GM12874 (cell line): Measurements from ENCODE around the gene CLNK.

ENCODE experiments used
- TF ChIP-seq, protein P1 (sequence below): IDR thresholded peaks from 2 replicates; pipeline ENCODE4 v1.5.1; 2011; ENCODE audit warnings: low read depth, mild to moderate bottlenecking, control low read depth, low read length, moderate library complexity; ENCODE audit not compliant: insufficient read depth

CLNK gene

DNA sequence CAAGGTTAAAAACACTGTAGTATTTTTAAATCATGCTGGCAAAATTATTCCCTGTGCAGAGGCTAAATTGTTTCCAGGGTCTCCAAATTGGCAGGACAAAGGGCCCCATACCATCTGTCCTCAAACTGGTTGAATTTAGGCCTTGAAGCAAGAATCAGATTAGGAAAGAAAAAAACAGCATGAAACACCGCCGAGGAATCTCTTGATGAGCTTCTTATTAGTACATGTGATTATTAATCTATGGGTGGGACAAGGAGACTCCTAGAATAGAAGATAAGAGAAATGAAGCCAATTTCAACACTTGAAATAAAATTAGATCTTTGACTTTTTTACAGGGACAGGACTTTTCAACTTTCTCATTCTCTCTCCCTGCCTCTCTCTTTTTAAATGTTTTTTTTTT is 7.1 kb upstream of the CLNK start:
- TF ChIP-seq, protein P1, sequence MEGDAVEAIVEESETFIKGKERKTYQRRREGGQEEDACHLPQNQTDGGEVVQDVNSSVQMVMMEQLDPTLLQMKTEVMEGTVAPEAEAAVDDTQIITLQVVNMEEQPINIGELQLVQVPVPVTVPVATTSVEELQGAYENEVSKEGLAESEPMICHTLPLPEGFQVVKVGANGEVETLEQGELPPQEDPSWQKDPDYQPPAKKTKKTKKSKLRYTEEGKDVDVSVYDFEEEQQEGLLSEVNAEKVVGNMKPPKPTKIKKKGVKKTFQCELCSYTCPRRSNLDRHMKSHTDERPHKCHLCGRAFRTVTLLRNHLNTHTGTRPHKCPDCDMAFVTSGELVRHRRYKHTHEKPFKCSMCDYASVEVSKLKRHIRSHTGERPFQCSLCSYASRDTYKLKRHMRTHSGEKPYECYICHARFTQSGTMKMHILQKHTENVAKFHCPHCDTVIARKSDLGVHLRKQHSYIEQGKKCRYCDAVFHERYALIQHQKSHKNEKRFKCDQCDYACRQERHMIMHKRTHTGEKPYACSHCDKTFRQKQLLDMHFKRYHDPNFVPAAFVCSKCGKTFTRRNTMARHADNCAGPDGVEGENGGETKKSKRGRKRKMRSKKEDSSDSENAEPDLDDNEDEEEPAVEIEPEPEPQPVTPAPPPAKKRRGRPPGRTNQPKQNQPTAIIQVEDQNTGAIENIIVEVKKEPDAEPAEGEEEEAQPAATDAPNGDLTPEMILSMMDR: no peak

DNA sequence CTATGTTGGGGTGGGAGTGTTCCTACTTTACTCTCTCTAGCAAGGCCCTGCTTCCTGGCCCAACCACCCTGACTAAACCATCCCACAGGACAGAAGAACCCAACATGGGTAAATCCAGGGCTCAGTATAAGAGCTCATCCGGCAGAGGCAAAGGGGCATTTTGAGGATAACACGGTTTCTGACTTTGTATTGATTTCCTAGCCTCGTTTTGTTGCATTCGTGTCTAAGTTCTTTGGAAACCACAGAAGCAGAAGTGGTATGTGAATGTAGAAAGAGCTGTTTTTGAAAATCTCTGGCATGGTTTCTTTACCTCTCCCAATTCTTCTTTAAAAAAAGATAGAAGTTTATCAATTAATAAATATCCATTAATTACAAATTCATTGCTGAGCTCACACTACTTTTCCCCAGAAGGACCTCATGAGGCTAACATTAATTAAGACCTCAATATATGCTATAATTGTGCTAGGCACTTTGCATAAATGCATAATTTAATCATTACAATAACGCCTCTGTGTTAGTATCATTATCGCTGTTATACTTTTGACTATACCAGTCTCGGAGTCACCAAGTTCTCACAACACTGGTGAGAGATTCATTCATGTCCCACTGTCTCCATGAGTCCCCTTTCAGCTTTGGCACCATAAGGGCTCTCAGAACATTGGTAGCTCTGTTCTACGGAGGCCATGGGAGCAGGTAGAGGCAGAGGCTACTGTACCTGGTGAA is 5.8 kb upstream of the CLNK start:
- TF ChIP-seq, protein P1: no peak

DNA sequence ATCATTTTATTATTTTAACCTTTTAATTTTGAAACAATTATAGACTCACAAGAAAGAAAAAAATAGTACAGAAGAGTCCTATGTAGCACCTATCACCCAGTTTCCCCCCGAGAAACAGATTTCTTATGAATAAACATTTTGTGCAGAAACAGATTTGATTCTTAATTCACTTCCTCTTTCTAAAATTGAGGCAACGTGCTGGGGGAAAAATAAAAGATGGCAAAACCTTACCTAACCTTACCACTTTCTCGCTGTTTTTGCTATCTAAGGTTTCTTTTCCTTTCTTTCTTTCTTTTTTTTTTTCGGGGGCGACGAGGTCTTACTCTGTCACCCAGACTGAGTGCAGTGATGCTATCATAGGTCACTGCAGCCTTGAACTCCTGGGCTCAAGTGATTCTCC is 4.3 kb upstream of the CLNK start:
- TF ChIP-seq, protein P1: no peak

DNA sequence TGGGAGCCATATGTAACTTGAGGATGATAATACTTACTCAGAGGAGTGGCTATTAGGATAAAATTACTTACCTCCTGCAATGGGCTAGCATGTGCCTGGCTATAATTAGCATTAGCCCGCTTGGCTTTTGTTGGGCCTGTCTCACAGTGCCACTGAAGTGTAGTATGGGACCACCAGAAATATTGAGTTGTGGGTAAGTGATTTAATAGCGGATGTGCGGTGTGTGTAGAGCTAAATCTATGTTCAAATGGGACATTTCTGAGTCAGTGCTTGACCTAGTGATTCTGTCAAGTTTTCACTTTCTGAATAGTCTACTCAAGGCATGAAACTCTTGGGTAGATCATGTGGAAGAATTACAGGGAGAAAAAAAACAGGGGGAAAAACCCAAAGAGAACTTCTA is 3.5 kb upstream of the CLNK start:
- TF ChIP-seq, protein P1: no peak

DNA sequence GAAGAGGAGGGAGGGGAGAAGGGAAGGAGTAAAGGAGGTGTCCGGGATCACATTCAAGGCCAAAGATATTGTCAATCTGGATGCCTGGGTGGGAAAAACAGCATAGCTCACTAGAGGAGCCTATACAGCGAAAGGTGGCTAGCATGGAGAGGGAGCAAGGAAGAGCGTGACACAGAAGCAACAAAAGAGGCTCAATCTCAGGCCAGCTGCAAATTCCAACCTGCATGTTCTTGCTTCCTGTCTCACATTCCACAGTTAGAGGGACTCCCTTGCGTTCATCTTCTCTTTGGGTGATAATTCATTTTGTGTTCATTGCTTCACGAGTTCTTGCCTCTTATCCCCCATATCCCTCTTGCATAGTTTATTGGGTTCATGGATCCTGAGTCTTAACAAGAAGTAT is 3.0 kb upstream of the CLNK start:
- TF ChIP-seq, protein P1: no peak

DNA sequence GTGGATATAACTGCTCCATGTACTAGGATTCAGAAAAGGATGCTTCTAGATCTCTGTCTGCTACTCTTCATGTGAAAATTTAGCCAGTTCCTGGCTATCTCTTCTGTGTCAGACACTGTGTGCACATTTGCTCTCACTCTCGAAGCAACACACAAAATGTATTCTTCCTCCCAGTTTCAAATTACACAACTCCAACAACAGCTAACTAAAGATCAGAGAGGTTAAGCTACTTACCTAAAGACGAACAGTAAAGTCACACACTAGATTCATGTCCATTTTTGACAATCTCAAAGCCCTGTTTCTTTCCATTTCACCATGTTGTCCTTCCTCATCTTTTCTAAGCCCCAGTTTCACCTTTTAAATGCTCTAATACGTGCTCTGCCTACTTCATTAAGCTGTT is 2.2 kb downstream of the CLNK start:
- TF ChIP-seq, protein P1: no peak

DNA sequence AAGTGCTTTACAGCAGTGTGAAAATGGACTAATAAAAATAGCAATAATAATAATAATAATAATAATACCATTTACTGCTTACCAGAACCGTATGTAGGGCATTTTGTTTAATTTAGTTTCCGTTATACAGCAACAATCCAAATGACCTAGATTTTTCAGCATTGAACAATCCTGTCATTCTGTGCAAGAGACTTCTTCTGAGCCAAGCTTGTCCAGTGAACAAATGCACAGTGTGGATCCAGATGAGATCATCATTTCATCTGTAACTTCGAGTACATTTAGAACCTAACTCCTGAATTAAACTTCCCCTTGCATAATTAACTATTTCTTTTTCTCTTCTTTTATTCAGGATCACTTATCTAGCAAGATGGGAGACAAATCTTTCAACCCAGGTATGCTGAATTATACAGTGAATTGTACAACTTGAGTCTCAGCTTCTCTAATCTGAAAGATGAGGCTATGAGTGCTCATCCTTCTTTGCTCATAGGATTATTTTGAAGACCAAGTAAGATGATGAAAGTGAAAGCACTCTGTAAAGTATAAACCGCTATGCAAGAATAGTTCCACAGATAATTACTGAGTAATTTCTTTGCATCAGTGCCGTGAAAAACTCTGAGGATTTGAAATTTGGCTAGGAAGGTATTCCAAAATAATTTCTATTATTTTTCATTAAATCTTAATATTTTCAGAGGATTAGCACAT is 6.6 kb downstream of the CLNK start:
- TF ChIP-seq, protein P1: no peak
